Measurements from ENCODE around the gene HES1.

- no peak for TF ChIP-seq POLR2A (IDR thresholded peaks at IDR 0.05; ENCODE audit: low read length)
- no peak for TF ChIP-seq GATA1 (IDR thresholded peaks at IDR 0.05; ENCODE audit: low read depth, low read length)
Measured at GRCh38 chr3:194166682-194167479, 30.9 kb downstream of the HES1 start.

All from erythroblast (primary cell).